ENCODE results near the gene MTPN.

Gene MTPN

GRCh38 chr7:135964791-135965190, 12.4 kb downstream of the MTPN start:
- Histone ChIP-seq H3K79me2 (ENCODE audit: low read length) (peaks cover 94% of the 10 kb centered on the region), H3K36me3 (replicated peaks; ENCODE audit: insufficient read depth, low read length) (no peaks in the 10 kb centered on the region; the same call in none of the 2 replicates), H3K4me1 (ENCODE audit: low read length) (no peaks in the 10 kb centered on the region), H3K4me2 (ENCODE audit: low read depth, low read length) (no peak overlapping the region), H3K27me3 (replicated peaks; ENCODE audit: insufficient read depth, low read length) (no peaks in the 10 kb centered on the region), H3K4me3 (ENCODE audit: low read length) (no peak overlapping the region), H4K20me1 (ENCODE audit: insufficient read depth, low read length) (peaks cover 10% of the 10 kb centered on the region), H3K9ac (ENCODE audit: low read length) (no peak overlapping the region), H3K9me2 (replicated peaks; ENCODE audit: insufficient read depth, low read length) (no peaks in the 10 kb centered on the region), H3K27ac (ENCODE audit: low read length) (no peak overlapping the region), H3F3A (ENCODE audit: insufficient read depth, low read length) (no peaks in the 10 kb centered on the region), H3K9me3 (replicated peaks; ENCODE audit: insufficient read depth, low read length) (no peaks in the 10 kb centered on the region), H2AFZ (ENCODE audit: low read length) (no peak overlapping the region)
- TF ChIP-seq EZH2phosphoT487 (IDR thresholded peaks at IDR 0.05; ENCODE audit: low read length): no peak
- no peak for TF ChIP-seq EZH2 (optimal IDR thresholded peaks at IDR 0.05; ENCODE audit: low read depth, low read length)
- no peak for TF ChIP-seq CTCF (IDR thresholded peaks at IDR 0.05; ENCODE audit: low read length)
- no peak for DNase-seq

- Histone ChIP-seq H3K4me1 (ENCODE audit: low read length) (no peaks in the 10 kb centered on the region), H3K4me3 (ENCODE audit: low read length) (no peak overlapping the region), H3K9me3 (replicated peaks; ENCODE audit: insufficient read depth, low read length) (no peaks in the 10 kb centered on the region), H3K9me2 (replicated peaks; ENCODE audit: insufficient read depth, low read length) (no peaks in the 10 kb centered on the region), H4K20me1 (ENCODE audit: insufficient read depth, low read length) (peaks cover 10% of the 10 kb centered on the region), H2AFZ (ENCODE audit: low read length) (no peak overlapping the region), H3K27ac (ENCODE audit: low read length) (no peak overlapping the region), H3K9ac (ENCODE audit: low read length) (no peak overlapping the region), H3K79me2 (ENCODE audit: low read length) (peaks cover 94% of the 10 kb centered on the region), H3K27me3 (replicated peaks; ENCODE audit: insufficient read depth, low read length) (no peaks in the 10 kb centered on the region), H3K4me2 (ENCODE audit: low read depth, low read length) (no peak overlapping the region), H3K36me3 (replicated peaks; ENCODE audit: insufficient read depth, low read length) (no peaks in the 10 kb centered on the region; the same call in 1 of the 2 replicates), H3F3A (ENCODE audit: insufficient read depth, low read length) (no peaks in the 10 kb centered on the region)
- TF ChIP-seq CTCF (IDR thresholded peaks at IDR 0.05; ENCODE audit: low read length) (no peak), EZH2phosphoT487 (IDR thresholded peaks at IDR 0.05; ENCODE audit: low read length) (no peak), EZH2 (optimal IDR thresholded peaks at IDR 0.05; ENCODE audit: low read depth, low read length) (no peak)
- no peak for DNase-seq
These were observed 12.9 kb downstream of the MTPN start for GRCh38 chr7:135964274-135964673.

- H2AFZ ChIP-seq (ENCODE audit: low read length): no peak overlapping the region
- no peaks in the 10 kb centered on the region for H3K27me3 ChIP-seq (replicated peaks; ENCODE audit: insufficient read depth, low read length)
- no peaks in the 10 kb centered on the region for H3K9me3 ChIP-seq (replicated peaks; ENCODE audit: insufficient read depth, low read length)
- TF ChIP-seq EZH2phosphoT487 (IDR thresholded peaks at IDR 0.05; ENCODE audit: low read length) (no peak), EZH2 (optimal IDR thresholded peaks at IDR 0.05; ENCODE audit: low read depth, low read length) (no peak), CTCF (IDR thresholded peaks at IDR 0.05; ENCODE audit: low read length) (no peak)
- no peak overlapping the region for H3K27ac ChIP-seq (ENCODE audit: low read length)
- DNase-seq: no peak
- H3K79me2 ChIP-seq (ENCODE audit: low read length): peaks cover 99% of the 10 kb centered on the region
- peaks cover 10% of the 10 kb centered on the region for H4K20me1 ChIP-seq (ENCODE audit: insufficient read depth, low read length)
- no peak overlapping the region for H3K4me3 ChIP-seq (ENCODE audit: low read length)
- no peaks in the 10 kb centered on the region for H3F3A ChIP-seq (ENCODE audit: insufficient read depth, low read length)
- no peak overlapping the region for H3K9ac ChIP-seq (ENCODE audit: low read length)
- H3K36me3 ChIP-seq (replicated peaks; ENCODE audit: insufficient read depth, low read length): no peaks in the 10 kb centered on the region; the same call in 1 of the 2 replicates
- no peaks in the 10 kb centered on the region for H3K4me1 ChIP-seq (ENCODE audit: low read length)
- no peak overlapping the region for H3K4me2 ChIP-seq (ENCODE audit: low read depth, low read length)
- no peaks in the 10 kb centered on the region for H3K9me2 ChIP-seq (replicated peaks; ENCODE audit: insufficient read depth, low read length)
These were observed 14.4 kb downstream of the MTPN start for GRCh38 chr7:135962802-135963201.

All from MM.1S (cell line).